HEK293 (cell line): ENCODE results near the gene JHY.
A peak's percentile ranks its signal among the peaks of the same experiment; 100 is the strongest.

Experiments
- CTCF ChIA-PET: fragments of 350-600 bp; formaldehyde crosslinking; extraction: SDS; loops from one replicate; lab custom pipeline; 2021; ENCODE audit warnings: antibody characterized with exemption; lab: Yijun Ruan, JAX
- POLR2A ChIA-PET: fragments of 300-600 bp; formaldehyde crosslinking; extraction: SDS; loops from one replicate; lab custom pipeline; 2020; ENCODE audit warnings: antibody characterized with exemption, inconsistent platforms; lab: Yijun Ruan, JAX
- H3K27ac ChIP-seq: fragments of 200-500 bp; sonication (Bioruptor generic); 2 replicates; pipeline ENCODE4 v1.5.1; 2014; ENCODE audit warnings: low read depth, low read length, control low read depth, inconsistent platforms; ENCODE audit errors: extremely low read depth
- H3K36me3 ChIP-seq, 2 experiments: fragments of 200-500 bp in 1 of 2; sonication (Bioruptor generic) in 1 of 2; 1 replicate in 1 of 2; 2 replicates in 1 of 2; pipeline ENCODE4 v1.5.1; 2014 to 2017; ENCODE audit warnings: inconsistent platforms in 2 of 2, low read length in 2 of 2; ENCODE audit not compliant: control insufficient read depth in 2 of 2, insufficient read depth in 1 of 2
- H3K4me1 ChIP-seq: fragments of 200-500 bp; sonication (Bioruptor generic); 2 replicates; pipeline ENCODE4 v1.5.1; 2014; ENCODE audit warnings: mild to moderate bottlenecking, low read length, inconsistent platforms; ENCODE audit not compliant: control insufficient read depth, insufficient read depth
- H3K4me3 ChIP-seq: 2 replicates; pipeline ENCODE4 v1.5.1; 2011; ENCODE audit warnings: low read depth, mild to moderate bottlenecking, control low read depth, low read length, moderate library complexity
- H3K9me3 ChIP-seq: fragments of 200-500 bp; sonication (Bioruptor generic); 2 replicates; pipeline ENCODE4 v1.5.1; 2014; ENCODE audit warnings: low read depth, low read length, inconsistent platforms; ENCODE audit not compliant: control insufficient read depth, insufficient read depth
- IKZF3 ChIP-seq: fragments of 450-650 bp; IDR thresholded peaks from 2 replicates; pipeline ENCODE4 v1.5.0; 2018; ENCODE audit warnings: missing biosample characterization, mild to moderate bottlenecking, missing genetic modification characterization, moderate library complexity
- KLF1 ChIP-seq: fragments of 450-650 bp; formaldehyde crosslinking; IDR thresholded peaks from 2 replicates; pipeline ENCODE4 v1.5.1; 2016; ENCODE audit warnings: missing biosample characterization, missing genetic modification characterization
- WT1 ChIP-seq: fragments of 450-650 bp; formaldehyde crosslinking; IDR thresholded peaks from 2 replicates; pipeline ENCODE4 v1.5.1; 2016; ENCODE audit warnings: missing biosample characterization, missing genetic modification characterization
- ZBTB1 ChIP-seq: fragments of 450-650 bp; formaldehyde crosslinking; IDR thresholded peaks from 2 replicates; pipeline ENCODE4 v1.5.1; 2016; ENCODE audit warnings: missing biosample characterization, missing genetic modification characterization
- ZBTB44 ChIP-seq: fragments of 450-650 bp; IDR thresholded peaks from 2 replicates; pipeline ENCODE4 v1.5.1; 2018; ENCODE audit warnings: missing biosample characterization, mild to moderate bottlenecking, missing genetic modification characterization
- ZFP37 ChIP-seq: fragments of 450-650 bp; formaldehyde crosslinking; IDR thresholded peaks from 2 replicates; pipeline ENCODE4 v1.5.1; 2016; ENCODE audit warnings: missing biosample characterization, missing genetic modification characterization
- ZNF132 ChIP-seq: fragments of 450-650 bp; formaldehyde crosslinking; IDR thresholded peaks from 2 replicates; pipeline ENCODE4 v1.5.1; 2017; ENCODE audit warnings: missing biosample characterization, missing genetic modification characterization, borderline replicate concordance
- ZNF202 ChIP-seq: fragments of 450-650 bp; formaldehyde crosslinking; IDR thresholded peaks from 2 replicates; pipeline ENCODE4 v1.5.1; 2016; ENCODE audit warnings: missing biosample characterization, missing genetic modification characterization, borderline replicate concordance
- ZNF248 ChIP-seq: fragments of 450-650 bp; formaldehyde crosslinking; IDR thresholded peaks from 2 replicates; pipeline ENCODE4 v1.5.1; 2017; ENCODE audit warnings: missing biosample characterization, missing genetic modification characterization
- ZNF362 ChIP-seq: fragments of 450-650 bp; formaldehyde crosslinking; IDR thresholded peaks from 2 replicates; pipeline ENCODE4 v1.5.1; 2016; ENCODE audit warnings: missing biosample characterization, missing genetic modification characterization
- ZNF366 ChIP-seq: fragments of 450-650 bp; formaldehyde crosslinking; conservative IDR thresholded peaks from 2 replicates; pipeline ENCODE4 v1.5.1; 2016; ENCODE audit warnings: missing biosample characterization, missing genetic modification characterization
- ZNF473 ChIP-seq: fragments of 450-650 bp; formaldehyde crosslinking; IDR thresholded peaks from 2 replicates; pipeline ENCODE4 v1.5.1; 2017; ENCODE audit warnings: missing biosample characterization, missing genetic modification characterization
- ZNF514 ChIP-seq: fragments of 450-650 bp; formaldehyde crosslinking; IDR thresholded peaks from 2 replicates; pipeline ENCODE4 v1.5.1; 2016; ENCODE audit warnings: missing biosample characterization, missing genetic modification characterization
- ZNF585B ChIP-seq: fragments of 450-650 bp; formaldehyde crosslinking; IDR thresholded peaks from 2 replicates; pipeline ENCODE4 v1.5.1; 2016; ENCODE audit warnings: missing biosample characterization, missing genetic modification characterization
- ZNF654 ChIP-seq: fragments of 450-650 bp; formaldehyde crosslinking; IDR thresholded peaks from 2 replicates; pipeline ENCODE4 v1.5.1; 2016; ENCODE audit warnings: low read depth, missing biosample characterization, missing genetic modification characterization
- ZNF660 ChIP-seq: fragments of 450-650 bp; IDR thresholded peaks from 2 replicates; pipeline ENCODE4 v1.5.1; 2018; ENCODE audit warnings: missing biosample characterization, mild to moderate bottlenecking, missing genetic modification characterization
- ZNF76 ChIP-seq: fragments of 450-650 bp; formaldehyde crosslinking; IDR thresholded peaks from 2 replicates; pipeline ENCODE4; 2016; ENCODE audit warnings: low read depth, missing biosample characterization, missing genetic modification characterization, borderline replicate concordance
- ZNF777 ChIP-seq: fragments of 450-650 bp; formaldehyde crosslinking; IDR thresholded peaks from 2 replicates; pipeline ENCODE4 v1.5.1; 2017; ENCODE audit warnings: missing biosample characterization, missing genetic modification characterization, borderline replicate concordance
- ZSCAN23 ChIP-seq: fragments of 450-650 bp; formaldehyde crosslinking; IDR thresholded peaks from 2 replicates; pipeline ENCODE4 v1.5.1; 2016; ENCODE audit warnings: missing biosample characterization, missing genetic modification characterization
- ZSCAN30 ChIP-seq: fragments of 450-650 bp; IDR thresholded peaks from 2 replicates; pipeline ENCODE4 v1.5.1; 2018; ENCODE audit warnings: missing biosample characterization, mild to moderate bottlenecking, missing genetic modification characterization, moderate library complexity
- TF ChIP-seq, protein P1 (sequence below): fragments of 450-650 bp; formaldehyde crosslinking; IDR thresholded peaks from 2 replicates; pipeline ENCODE4 v1.5.1; 2016; ENCODE audit warnings: missing biosample characterization, missing genetic modification characterization
- TF ChIP-seq, protein P2 (sequence below): fragments of 450-650 bp; formaldehyde crosslinking; IDR thresholded peaks from 2 replicates; pipeline ENCODE4 v1.5.1; 2016; ENCODE audit warnings: missing biosample characterization, missing genetic modification characterization, borderline replicate concordance
- TF ChIP-seq, protein P3 (sequence below): IDR thresholded peaks from 2 replicates; pipeline ENCODE4 v1.6.1; 2011; ENCODE audit warnings: mild to moderate bottlenecking, low read depth, low read length, borderline replicate concordance
- TF ChIP-seq, protein P4 (sequence below): fragments of 450-650 bp; formaldehyde crosslinking; IDR thresholded peaks from 2 replicates; pipeline ENCODE4 v1.5.1; 2017; ENCODE audit warnings: missing biosample characterization, missing genetic modification characterization
- TF ChIP-seq, protein P5 (sequence below): fragments of 450-650 bp; formaldehyde crosslinking; IDR thresholded peaks from 2 replicates; pipeline ENCODE4 v1.5.1; 2016; ENCODE audit warnings: missing biosample characterization, missing genetic modification characterization

JHY gene

DNA sequence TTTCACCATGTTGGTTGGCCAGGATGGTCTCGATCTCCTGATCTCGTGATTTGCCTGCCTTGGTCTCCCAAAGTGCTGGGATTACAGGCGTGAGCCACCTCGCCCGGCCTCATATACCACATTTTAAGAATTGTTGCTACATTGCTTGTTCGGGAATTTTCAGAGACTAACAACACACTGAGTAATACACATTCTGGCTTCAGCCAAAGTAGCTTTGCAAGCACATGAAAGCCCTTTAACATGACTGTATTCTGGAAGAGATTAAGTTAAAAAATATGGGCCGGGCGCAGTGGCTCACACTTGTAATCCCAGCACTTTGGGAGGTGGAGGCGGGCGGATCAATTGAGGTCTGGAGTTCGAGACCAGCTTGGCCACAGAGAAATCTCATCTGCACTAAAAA is 29.3 kb upstream of the JHY start (continued):
- no peak for TF ChIP-seq ZNF248 (tag by site-specific recombination)

GRCh38 chr11:122853971-122854446 is 28.6 kb upstream of the JHY start:
- CTCF ChIA-PET, result interaction anchor here (0.6 to 8.1 kb wide), 43 partner anchors 10 to 930 kb away, joined by 3 to 131 read pairs (median 5); partner anchors contain the start of gene CRTAM
- Histone ChIP-seq H3K27ac (no peak overlapping the region), H3K4me3 (no peak overlapping the region), H3K36me3 (no peaks in the 10 kb centered on the region), H3K4me1 (0 out of 2 replicates have a peak, but pooled peaks cover 3% of the 10 kb centered on the region), H3K9me3 (no peaks in the 10 kb centered on the region)
- POLR2A ChIA-PET, result interaction anchor here (0.9 to 1.4 kb wide), 2 partner anchors 183 to 208 kb away, joined by 3 to 4 read pairs; partner anchors contain the start of gene HSPA8
- TF ChIP-seq, protein P1, sequence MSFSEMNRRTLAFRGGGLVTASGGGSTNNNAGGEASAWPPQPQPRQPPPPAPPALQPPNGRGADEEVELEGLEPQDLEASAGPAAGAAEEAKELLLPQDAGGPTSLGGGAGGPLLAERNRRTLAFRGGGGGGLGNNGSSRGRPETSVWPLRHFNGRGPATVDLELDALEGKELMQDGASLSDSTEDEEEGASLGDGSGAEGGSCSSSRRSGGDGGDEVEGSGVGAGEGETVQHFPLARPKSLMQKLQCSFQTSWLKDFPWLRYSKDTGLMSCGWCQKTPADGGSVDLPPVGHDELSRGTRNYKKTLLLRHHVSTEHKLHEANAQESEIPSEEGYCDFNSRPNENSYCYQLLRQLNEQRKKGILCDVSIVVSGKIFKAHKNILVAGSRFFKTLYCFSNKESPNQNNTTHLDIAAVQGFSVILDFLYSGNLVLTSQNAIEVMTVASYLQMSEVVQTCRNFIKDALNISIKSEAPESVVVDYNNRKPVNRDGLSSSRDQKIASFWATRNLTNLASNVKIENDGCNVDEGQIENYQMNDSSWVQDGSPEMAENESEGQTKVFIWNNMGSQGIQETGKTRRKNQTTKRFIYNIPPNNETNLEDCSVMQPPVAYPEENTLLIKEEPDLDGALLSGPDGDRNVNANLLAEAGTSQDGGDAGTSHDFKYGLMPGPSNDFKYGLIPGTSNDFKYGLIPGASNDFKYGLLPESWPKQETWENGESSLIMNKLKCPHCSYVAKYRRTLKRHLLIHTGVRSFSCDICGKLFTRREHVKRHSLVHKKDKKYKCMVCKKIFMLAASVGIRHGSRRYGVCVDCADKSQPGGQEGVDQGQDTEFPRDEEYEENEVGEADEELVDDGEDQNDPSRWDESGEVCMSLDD (tag by site-specific recombination), result no peak
- TF ChIP-seq ZNF132 (tag by site-specific recombination) (no peak), ZNF777 (tag by site-specific recombination) (no peak), ZBTB1 (no peak), ZNF654 (tag by site-specific recombination) (peak; percentile 81), ZNF585B (tag by site-specific recombination) (no peak), ZNF202 (no peak), ZSCAN23 (tag by site-specific recombination) (no peak), ZNF514 (tag by site-specific recombination) (no peak), ZBTB44 (tag by site-specific recombination) (no peak), ZNF366 (tag by site-specific recombination) (no peak), ZNF473 (no peak), WT1 (tag by site-specific recombination) (no peak), ZFP37 (tag by site-specific recombination) (0 out of 2 replicates have a peak, but pooled peaks have one; percentile 31), KLF1 (tag by site-specific recombination) (no peak), ZSCAN30 (tag by site-specific recombination) (no peak), ZNF660 (tag by site-specific recombination) (0 out of 2 replicates have a peak, but pooled peaks have one; percentile 35), ZNF76 (tag by site-specific recombination) (no peak), IKZF3 (tag by site-specific recombination) (peak; percentile 53; the same call in 1 of the 2 replicates), ZNF362 (tag by site-specific recombination) (no peak)
- TF ChIP-seq, protein P2, sequence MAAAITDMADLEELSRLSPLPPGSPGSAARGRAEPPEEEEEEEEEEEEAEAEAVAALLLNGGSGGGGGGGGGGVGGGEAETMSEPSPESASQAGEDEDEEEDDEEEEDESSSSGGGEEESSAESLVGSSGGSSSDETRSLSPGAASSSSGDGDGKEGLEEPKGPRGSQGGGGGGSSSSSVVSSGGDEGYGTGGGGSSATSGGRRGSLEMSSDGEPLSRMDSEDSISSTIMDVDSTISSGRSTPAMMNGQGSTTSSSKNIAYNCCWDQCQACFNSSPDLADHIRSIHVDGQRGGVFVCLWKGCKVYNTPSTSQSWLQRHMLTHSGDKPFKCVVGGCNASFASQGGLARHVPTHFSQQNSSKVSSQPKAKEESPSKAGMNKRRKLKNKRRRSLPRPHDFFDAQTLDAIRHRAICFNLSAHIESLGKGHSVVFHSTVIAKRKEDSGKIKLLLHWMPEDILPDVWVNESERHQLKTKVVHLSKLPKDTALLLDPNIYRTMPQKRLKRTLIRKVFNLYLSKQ (tag by site-specific recombination), result no peak
- TF ChIP-seq, protein P3, sequence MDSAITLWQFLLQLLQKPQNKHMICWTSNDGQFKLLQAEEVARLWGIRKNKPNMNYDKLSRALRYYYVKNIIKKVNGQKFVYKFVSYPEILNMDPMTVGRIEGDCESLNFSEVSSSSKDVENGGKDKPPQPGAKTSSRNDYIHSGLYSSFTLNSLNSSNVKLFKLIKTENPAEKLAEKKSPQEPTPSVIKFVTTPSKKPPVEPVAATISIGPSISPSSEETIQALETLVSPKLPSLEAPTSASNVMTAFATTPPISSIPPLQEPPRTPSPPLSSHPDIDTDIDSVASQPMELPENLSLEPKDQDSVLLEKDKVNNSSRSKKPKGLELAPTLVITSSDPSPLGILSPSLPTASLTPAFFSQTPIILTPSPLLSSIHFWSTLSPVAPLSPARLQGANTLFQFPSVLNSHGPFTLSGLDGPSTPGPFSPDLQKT, result no peak
- TF ChIP-seq, protein P4, sequence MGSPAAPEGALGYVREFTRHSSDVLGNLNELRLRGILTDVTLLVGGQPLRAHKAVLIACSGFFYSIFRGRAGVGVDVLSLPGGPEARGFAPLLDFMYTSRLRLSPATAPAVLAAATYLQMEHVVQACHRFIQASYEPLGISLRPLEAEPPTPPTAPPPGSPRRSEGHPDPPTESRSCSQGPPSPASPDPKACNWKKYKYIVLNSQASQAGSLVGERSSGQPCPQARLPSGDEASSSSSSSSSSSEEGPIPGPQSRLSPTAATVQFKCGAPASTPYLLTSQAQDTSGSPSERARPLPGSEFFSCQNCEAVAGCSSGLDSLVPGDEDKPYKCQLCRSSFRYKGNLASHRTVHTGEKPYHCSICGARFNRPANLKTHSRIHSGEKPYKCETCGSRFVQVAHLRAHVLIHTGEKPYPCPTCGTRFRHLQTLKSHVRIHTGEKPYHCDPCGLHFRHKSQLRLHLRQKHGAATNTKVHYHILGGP, result no peak
- TF ChIP-seq, protein P5, sequence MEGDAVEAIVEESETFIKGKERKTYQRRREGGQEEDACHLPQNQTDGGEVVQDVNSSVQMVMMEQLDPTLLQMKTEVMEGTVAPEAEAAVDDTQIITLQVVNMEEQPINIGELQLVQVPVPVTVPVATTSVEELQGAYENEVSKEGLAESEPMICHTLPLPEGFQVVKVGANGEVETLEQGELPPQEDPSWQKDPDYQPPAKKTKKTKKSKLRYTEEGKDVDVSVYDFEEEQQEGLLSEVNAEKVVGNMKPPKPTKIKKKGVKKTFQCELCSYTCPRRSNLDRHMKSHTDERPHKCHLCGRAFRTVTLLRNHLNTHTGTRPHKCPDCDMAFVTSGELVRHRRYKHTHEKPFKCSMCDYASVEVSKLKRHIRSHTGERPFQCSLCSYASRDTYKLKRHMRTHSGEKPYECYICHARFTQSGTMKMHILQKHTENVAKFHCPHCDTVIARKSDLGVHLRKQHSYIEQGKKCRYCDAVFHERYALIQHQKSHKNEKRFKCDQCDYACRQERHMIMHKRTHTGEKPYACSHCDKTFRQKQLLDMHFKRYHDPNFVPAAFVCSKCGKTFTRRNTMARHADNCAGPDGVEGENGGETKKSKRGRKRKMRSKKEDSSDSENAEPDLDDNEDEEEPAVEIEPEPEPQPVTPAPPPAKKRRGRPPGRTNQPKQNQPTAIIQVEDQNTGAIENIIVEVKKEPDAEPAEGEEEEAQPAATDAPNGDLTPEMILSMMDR, result peak; percentile 27; the same call in 1 of the 2 replicates
